NCI-H128 (cell line): ENCODE measurements around the gene GNL3.
"Not testable (repeated sequence)": the region's sequence is repeated elsewhere in the genome, so short reads cannot be mapped to it uniquely, and the experiment has no call there.

Source experiments
- DNase-seq: peaks from one replicate; lab custom pipeline; 2025; ENCODE audit not compliant: unreplicated experiment; lab: John Stamatoyannopoulos, UW

The GNL3 gene, protein sequence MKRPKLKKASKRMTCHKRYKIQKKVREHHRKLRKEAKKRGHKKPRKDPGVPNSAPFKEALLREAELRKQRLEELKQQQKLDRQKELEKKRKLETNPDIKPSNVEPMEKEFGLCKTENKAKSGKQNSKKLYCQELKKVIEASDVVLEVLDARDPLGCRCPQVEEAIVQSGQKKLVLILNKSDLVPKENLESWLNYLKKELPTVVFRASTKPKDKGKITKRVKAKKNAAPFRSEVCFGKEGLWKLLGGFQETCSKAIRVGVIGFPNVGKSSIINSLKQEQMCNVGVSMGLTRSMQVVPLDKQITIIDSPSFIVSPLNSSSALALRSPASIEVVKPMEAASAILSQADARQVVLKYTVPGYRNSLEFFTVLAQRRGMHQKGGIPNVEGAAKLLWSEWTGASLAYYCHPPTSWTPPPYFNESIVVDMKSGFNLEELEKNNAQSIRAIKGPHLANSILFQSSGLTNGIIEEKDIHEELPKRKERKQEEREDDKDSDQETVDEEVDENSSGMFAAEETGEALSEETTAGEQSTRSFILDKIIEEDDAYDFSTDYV

DNA sequence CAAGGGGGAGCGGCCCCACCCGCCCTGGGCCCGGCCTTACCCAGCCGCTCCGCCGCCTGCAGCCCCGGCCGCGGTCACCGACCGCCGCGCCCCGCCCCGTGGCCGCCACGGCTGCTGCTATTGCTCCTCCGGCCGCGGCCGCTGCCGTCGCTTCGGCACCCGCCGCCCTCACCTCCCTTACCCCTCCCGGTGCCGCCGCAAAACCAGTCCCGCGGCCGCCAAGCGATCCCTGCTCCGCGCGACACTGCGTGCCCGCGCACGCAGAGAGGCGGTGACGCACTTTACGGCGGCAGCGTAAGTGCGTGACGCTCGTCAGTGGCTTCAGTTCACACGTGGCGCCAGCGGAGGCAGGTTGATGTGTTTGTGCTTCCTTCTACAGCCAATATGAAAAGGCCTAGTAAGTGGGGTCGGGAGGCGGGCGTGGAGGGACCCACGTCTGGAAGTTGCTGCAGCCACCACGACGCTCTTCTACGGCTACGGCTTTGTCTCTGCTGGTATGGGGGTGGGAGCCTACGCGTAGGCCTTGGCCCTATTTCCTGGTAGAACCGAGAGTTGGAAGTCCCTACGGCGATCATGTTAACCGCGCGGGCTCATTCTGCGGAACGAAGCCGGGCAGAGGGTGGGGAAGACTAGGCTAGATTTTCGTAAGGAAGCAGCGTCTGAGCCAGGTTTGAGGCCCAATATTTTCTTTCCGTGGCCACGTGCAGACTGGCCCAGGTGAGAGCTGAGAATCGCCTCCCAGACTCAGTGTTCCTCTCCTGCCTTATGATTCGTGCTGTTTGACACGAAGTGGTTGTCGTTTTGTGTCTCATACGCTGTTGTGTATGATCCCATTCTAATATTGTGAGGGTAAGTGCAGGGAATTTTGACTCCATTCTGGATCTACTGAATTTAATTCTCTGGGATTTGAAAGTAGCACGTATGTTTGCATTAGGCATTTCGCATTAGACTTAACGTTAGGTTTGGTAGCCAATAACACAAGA lies at the start of gene GNL3, which contains the start of gene PBRM1:
TSS of gene GNL3 (plus strand) at position 324 of the 983 bp plus-strand sequence. CDS start at position 385, 61 bp downstream.
TSS of gene PBRM1 (minus strand) at position 205 of the 983 bp plus-strand sequence.
- DNase-seq = peak; percentile 78

- DNase-seq = no peak
Measured at GRCh38 chr3:52636673-52637072, 49.2 kb upstream of the GNL3 start.

GRCh38 chr3:52645549-52645948 lies 40.3 kb upstream of the GNL3 start:
- DNase-seq = no peak

- no peak for DNase-seq
Measured at GRCh38 chr3:52649461-52650210, 36.2 kb upstream of the GNL3 start.

- DNase-seq = no peak
Measured at GRCh38 chr3:52650439-52650838, 35.4 kb upstream of the GNL3 start.

DNA sequence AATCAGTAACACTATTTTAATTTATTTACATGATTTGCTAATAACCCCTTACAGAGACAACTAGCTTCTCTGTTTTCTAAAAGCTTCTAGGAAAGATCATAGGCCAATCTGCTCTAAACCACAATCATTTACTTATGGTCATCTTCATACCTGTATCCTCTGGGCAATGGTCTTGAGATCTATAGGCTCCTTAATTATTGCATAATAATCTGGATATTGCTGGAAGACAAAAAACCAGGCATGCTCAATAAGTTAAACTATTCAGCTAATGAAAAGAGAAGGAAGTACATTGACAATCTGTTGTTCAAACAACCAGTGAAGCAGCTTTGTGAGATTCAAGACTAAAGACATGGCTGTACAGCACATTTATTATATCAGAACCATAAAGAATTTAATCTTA lies 34.2 kb upstream of the GNL3 start:
- no peak for DNase-seq

- no peak for DNase-seq
Measured at GRCh38 chr3:52655895-52656294, 29.9 kb upstream of the GNL3 start.

DNA sequence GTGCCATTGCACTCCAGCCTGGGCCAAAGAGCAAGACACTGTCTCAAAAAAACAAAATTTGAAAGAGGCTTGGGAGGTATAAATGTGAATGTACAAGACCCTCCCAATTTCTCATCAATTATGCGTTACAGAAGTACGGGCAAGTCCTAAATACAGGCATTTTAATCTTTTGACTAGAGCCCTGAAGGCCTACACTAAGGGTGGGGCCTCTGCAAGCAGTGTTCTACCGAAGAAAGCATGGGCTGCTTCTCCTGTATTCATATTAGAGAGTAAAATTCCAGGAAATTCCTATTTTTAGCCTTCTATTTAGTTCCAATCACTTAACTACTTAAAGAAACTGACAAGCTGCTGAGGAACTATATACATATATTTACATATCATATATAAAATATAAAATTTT lies 25.8 kb upstream of the GNL3 start:
- DNase-seq = no peak

GRCh38 chr3:52663098-52663497 lies 22.7 kb upstream of the GNL3 start:
- DNase-seq = no peak

GRCh38 chr3:52670621-52671521 lies 15.0 kb upstream of the GNL3 start:
- DNase-seq = no peak

GRCh38 chr3:52671676-52672075 lies 14.2 kb upstream of the GNL3 start:
- no peak for DNase-seq

GRCh38 chr3:52676201-52676600 lies 9.6 kb upstream of the GNL3 start:
- DNase-seq = not testable (repeated sequence)

DNA sequence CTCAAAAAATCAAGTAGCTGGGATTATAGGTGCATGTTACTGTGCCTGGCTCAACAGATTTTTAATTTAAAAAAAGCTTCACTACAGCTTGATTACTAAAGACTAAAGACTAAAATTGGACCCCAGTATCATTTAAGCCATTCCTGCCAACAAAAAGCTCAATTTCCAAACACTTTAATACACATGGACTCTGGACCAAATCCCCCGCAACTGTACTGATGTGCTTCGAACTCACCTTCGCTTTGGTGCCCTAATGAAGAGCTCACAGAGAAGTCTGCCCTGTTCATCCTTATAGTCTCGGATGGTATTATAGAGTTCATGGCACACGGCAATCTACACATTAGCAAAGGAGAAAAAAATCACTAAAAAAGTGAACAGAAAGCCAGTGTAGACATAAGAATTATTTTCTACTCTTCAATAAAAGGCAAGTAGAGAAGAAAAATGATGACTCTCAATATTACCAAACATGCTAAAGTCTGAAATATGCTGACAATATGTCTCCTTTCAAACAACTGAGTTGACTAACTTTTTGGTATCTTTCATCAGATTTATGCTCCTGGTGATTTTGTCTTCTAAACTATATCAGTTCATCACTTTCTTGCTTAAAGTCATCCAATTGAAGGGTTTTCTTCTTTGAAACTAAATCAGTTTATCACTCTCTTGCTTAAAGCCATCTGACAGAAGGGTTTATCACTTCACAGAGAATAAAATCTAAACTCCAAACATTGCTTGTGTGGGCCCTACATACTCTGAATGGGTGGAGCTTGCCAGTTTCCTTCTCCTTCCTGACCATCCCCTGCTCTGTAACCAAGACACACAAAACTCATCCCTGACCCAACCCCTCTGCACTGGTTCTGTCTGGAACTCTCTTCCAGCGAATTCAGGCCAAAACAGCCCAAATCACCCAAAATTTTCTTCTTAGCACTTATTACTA lies 7.3 kb upstream of the GNL3 start:
- no peak for DNase-seq

- no peak for DNase-seq
Measured at GRCh38 chr3:52679199-52679538, 6.7 kb upstream of the GNL3 start.

- DNase-seq = no peak
Measured at GRCh38 chr3:52679811-52680210, 6.0 kb upstream of the GNL3 start.

- DNase-seq = no peak
Measured at GRCh38 chr3:52681596-52681995, 4.2 kb upstream of the GNL3 start.

- no peak for DNase-seq
Measured at GRCh38 chr3:52682016-52682415, 3.8 kb upstream of the GNL3 start.

DNA sequence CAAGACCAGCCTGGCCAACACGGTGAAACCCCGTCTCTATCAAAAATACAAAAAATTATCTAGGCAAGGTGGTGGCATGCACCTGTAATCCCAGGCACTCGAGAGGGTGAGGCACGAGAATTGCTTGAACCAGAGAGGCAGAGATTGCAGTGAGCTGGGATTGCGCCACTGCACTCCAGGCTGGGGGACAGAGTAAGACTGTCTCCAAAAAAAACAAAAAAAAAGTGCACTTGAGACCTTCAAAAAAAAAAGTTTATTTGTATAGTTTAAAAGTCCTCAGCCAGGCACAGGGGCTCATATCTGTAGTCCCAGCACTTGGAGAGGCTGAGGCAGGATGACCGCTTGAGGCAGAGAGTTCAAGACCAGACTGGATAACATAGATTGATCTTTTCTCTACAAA lies 2.2 kb upstream of the GNL3 start:
- DNase-seq = no peak

DNA sequence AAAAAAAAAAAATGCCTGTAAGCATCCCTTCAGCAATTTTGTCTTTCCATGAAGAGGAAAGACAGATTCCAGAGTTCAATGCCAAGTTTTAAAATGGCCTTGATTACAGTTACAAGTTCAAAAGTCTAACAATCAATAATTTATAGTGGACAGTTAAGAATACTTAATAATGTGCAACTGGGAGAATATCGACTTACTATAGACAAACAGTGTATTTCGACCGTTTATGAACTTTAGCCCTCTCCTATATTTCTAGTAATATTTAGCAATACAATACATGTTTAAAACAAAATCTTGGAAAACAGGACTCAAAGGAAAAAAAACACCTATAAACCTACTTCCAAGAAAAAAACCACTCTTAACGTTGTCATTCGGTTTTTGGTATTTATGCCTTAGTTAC lies 1.6 kb upstream of the GNL3 start:
- DNase-seq = no peak
